Naive B cell (primary cell): ENCODE measurements around the gene AK8. TPM values are rescaled to one million over a fixed set of nuclear protein-coding genes. Genes with fewer than 3 reads are reported as not detected.

ENCODE experiments used
- ATAC-seq, 2 donors: fragments of 150-1000 bp; cut with Tn5 transposase; 2 replicates each; pipeline ENCODE4 v1.10.0; 2021; ENCODE audit warnings: low read depth in 2 of 2, mild to moderate bottlenecking in 2 of 2, moderate library complexity in 2 of 2
- DNase-seq: peaks from one replicate; pipeline ENCODE4 v3.0.0; 2022
- H3K27ac Mint-ChIP-seq, 6 donors: one replicate each; pipeline ENCODE4 v1.8.0; 2020 to 2022; ENCODE audit warnings: mild to moderate bottlenecking in 6 of 6, mixed read lengths in 6 of 6, moderate library complexity in 5 of 6, inconsistent platforms in 2 of 6
- H3K27me3 Mint-ChIP-seq, 3 donors: one replicate each; pipeline ENCODE4 v1.8.0; 2021 to 2022; ENCODE audit warnings: mixed read lengths in 3 of 3, mild to moderate bottlenecking in 1 of 3
- H3K36me3 Mint-ChIP-seq, 2 donors: one replicate each; pipeline ENCODE4 v1.8.0; 2020 to 2022; ENCODE audit warnings: mixed read lengths in 2 of 2, inconsistent platforms in 1 of 2, mild to moderate bottlenecking in 1 of 2
- H3K4me1 Mint-ChIP-seq, 3 donors: one replicate each; pipeline ENCODE4 v1.8.0; 2020 to 2022; ENCODE audit warnings: mixed read lengths in 3 of 3, inconsistent platforms in 1 of 3, mild to moderate bottlenecking in 1 of 3, moderate library complexity in 1 of 3
- H3K4me3 Mint-ChIP-seq, 8 donors: one replicate each; pipeline ENCODE4 v1.8.0; 2020 to 2022; ENCODE audit warnings: mild to moderate bottlenecking in 8 of 8, mixed read lengths in 8 of 8, moderate library complexity in 8 of 8, inconsistent platforms in 2 of 8
- H3K9me3 Mint-ChIP-seq, 7 donors: one replicate each; pipeline ENCODE4 v1.8.0; 2020 to 2022; ENCODE audit warnings: mixed read lengths in 7 of 7, mild to moderate bottlenecking in 5 of 7, inconsistent platforms in 2 of 7, moderate library complexity in 1 of 7
- polyA plus RNA-seq, 6 donors: library from polyadenylated mRNA; unstranded; fragments of 300-500 nt; fragmentation: Illumina TruSeq; gene quantifications; one replicate each; pipeline ENCODE4 v1.2.3, GENCODE V29; 2021; ENCODE audit warnings: low read depth in 6 of 6

The AK8 gene
- polyA plus RNA-seq, 6 donors from 2014 or later: 0.70 to 4.7 (median 1.5) TPM

GRCh38 chr9:132754236-132754635 is 123.8 kb downstream of the AK8 start:
- no peak for ATAC-seq
- Mint-ChIP-seq H3K4me3 (no peak overlapping the region), H3K4me1 (no peaks in the 10 kb centered on the region)

GRCh38 chr9:132753593-132753880 is 124.5 kb downstream of the AK8 start:
- no peaks in the 10 kb centered on the region for H3K4me1 Mint-ChIP-seq
- no peak overlapping the region for H3K27ac Mint-ChIP-seq
- no peaks in the 10 kb centered on the region for H3K36me3 Mint-ChIP-seq
- ATAC-seq: no peak
- no peak for DNase-seq
- H3K27me3 Mint-ChIP-seq: peaks cover 10 to 30% (median 24%) of the 10 kb centered on the region in 3 donors
- H3K4me3 Mint-ChIP-seq: no peak overlapping the region
- no peaks in the 10 kb centered on the region for H3K9me3 Mint-ChIP-seq

More at GRCh38 chr9:132754236-132754635, 123.8 kb downstream of the AK8 start:
- DNase-seq: no peak
- no peaks in the 10 kb centered on the region for H3K36me3 Mint-ChIP-seq
- no peaks in the 10 kb centered on the region for H3K9me3 Mint-ChIP-seq
- H3K27ac Mint-ChIP-seq: no peak overlapping the region
- H3K27me3 Mint-ChIP-seq: peaks cover 10 to 25% (median 19%) of the 10 kb centered on the region in 3 donors

GRCh38 chr9:132752877-132753592 is 125.0 kb downstream of the AK8 start:
- no peaks in the 10 kb centered on the region for H3K4me1 Mint-ChIP-seq
- peak overlapping the region in 1 of 8 donors; percentile 30 for H3K4me3 Mint-ChIP-seq
- no peaks in the 10 kb centered on the region for H3K36me3 Mint-ChIP-seq
- no peaks in the 10 kb centered on the region for H3K9me3 Mint-ChIP-seq
- no peak overlapping the region for H3K27ac Mint-ChIP-seq
- no peak for DNase-seq
- peaks cover 14 to 33% (median 24%) of the 10 kb centered on the region in 3 donors for H3K27me3 Mint-ChIP-seq
- ATAC-seq: no peak

GRCh38 chr9:132750668-132751067 is 127.4 kb downstream of the AK8 start:
- Mint-ChIP-seq H3K27ac (peak overlapping the region in 1 of 6 donors; percentile 59), H3K27me3 (peaks cover 20 to 43% (median 33%) of the 10 kb centered on the region in 3 donors), H3K9me3 (no peaks in the 10 kb centered on the region), H3K4me3 (no peak overlapping the region), H3K4me1 (no peaks in the 10 kb centered on the region), H3K36me3 (no peaks in the 10 kb centered on the region)
- no peak for DNase-seq
- ATAC-seq: no peak

- no peaks in the 10 kb centered on the region for H3K36me3 Mint-ChIP-seq
- peaks cover 0 to 7% (median 5%) of the 10 kb centered on the region in 3 donors for H3K4me1 Mint-ChIP-seq
- no peaks in the 10 kb centered on the region for H3K9me3 Mint-ChIP-seq
- DNase-seq: no peak
- ATAC-seq: no peak
- H3K4me3 Mint-ChIP-seq: no peak overlapping the region
- H3K27ac Mint-ChIP-seq: no peak overlapping the region
- peaks cover 27 to 52% (median 45%) of the 10 kb centered on the region in 3 donors for H3K27me3 Mint-ChIP-seq
Observed at GRCh38 chr9:132749306-132749705, 128.8 kb downstream of the AK8 start.

GRCh38 chr9:132748450-132748849 is 129.6 kb downstream of the AK8 start:
- H3K9me3 Mint-ChIP-seq: no peaks in the 10 kb centered on the region
- no peak for DNase-seq
- H3K27ac Mint-ChIP-seq: peak overlapping the region in 1 of 6 donors; percentile 68

GRCh38 chr9:132745756-132746709 is 132.1 kb downstream of the AK8 start:
- DNase-seq (no peak), ATAC-seq (no peak)
- no peak overlapping the region for H3K4me3 Mint-ChIP-seq
- H3K27me3 Mint-ChIP-seq: peaks cover 42 to 73% (median 69%) of the 10 kb centered on the region in 3 donors
- H3K27ac Mint-ChIP-seq: no peak overlapping the region
- no peaks in the 10 kb centered on the region for H3K9me3 Mint-ChIP-seq
- peaks cover 0 to 12% (median 7%) of the 10 kb centered on the region in 3 donors for H3K4me1 Mint-ChIP-seq
- no peaks in the 10 kb centered on the region for H3K36me3 Mint-ChIP-seq

More at GRCh38 chr9:132748450-132748849, 129.6 kb downstream of the AK8 start:
- no peak for ATAC-seq
- Mint-ChIP-seq H3K4me1 (peaks cover 0 to 12% (median 7%) of the 10 kb centered on the region in 3 donors), H3K36me3 (no peaks in the 10 kb centered on the region), H3K4me3 (no peak overlapping the region), H3K27me3 (peaks cover 30 to 60% (median 54%) of the 10 kb centered on the region in 3 donors)

GRCh38 chr9:132744881-132745755 is 133.0 kb downstream of the AK8 start:
- peak overlapping the region in 3 of 8 donors; percentile 9 to 49 (median 44) for H3K4me3 Mint-ChIP-seq
- H3K4me1 Mint-ChIP-seq: peaks cover 0 to 12% (median 7%) of the 10 kb centered on the region in 3 donors
- DNase-seq: no peak
- no peak for ATAC-seq
- no peaks in the 10 kb centered on the region for H3K9me3 Mint-ChIP-seq
- H3K27ac Mint-ChIP-seq: no peak overlapping the region
- H3K27me3 Mint-ChIP-seq: peaks cover 42 to 68% (median 67%) of the 10 kb centered on the region in 3 donors
- no peaks in the 10 kb centered on the region for H3K36me3 Mint-ChIP-seq

- DNase-seq (no peak), ATAC-seq (no peak)
- Mint-ChIP-seq H3K36me3 (no peaks in the 10 kb centered on the region), H3K4me3 (no peak overlapping the region), H3K27me3 (peaks cover 42 to 59% (median 55%) of the 10 kb centered on the region in 3 donors), H3K27ac (no peak overlapping the region), H3K9me3 (no peaks in the 10 kb centered on the region), H3K4me1 (peaks cover 0 to 12% (median 7%) of the 10 kb centered on the region in 3 donors)
Observed at GRCh38 chr9:132743931-132744479, 134.1 kb downstream of the AK8 start.

GRCh38 chr9:132742821-132743311 is 135.2 kb downstream of the AK8 start:
- no peaks in the 10 kb centered on the region for H3K9me3 Mint-ChIP-seq
- peaks cover 0 to 12% (median 7%) of the 10 kb centered on the region in 3 donors for H3K4me1 Mint-ChIP-seq
- H3K27me3 Mint-ChIP-seq: peaks cover 36 to 53% (median 53%) of the 10 kb centered on the region in 3 donors
- DNase-seq (no peak), ATAC-seq (no peak)
- H3K4me3 Mint-ChIP-seq: no peak overlapping the region
- H3K36me3 Mint-ChIP-seq: no peaks in the 10 kb centered on the region
- H3K27ac Mint-ChIP-seq: no peak overlapping the region

- Mint-ChIP-seq H3K4me1 (peaks cover 0 to 12% (median 7%) of the 10 kb centered on the region in 3 donors), H3K4me3 (no peak overlapping the region), H3K27ac (no peak overlapping the region), H3K9me3 (no peaks in the 10 kb centered on the region), H3K36me3 (no peaks in the 10 kb centered on the region), H3K27me3 (peaks cover 29 to 44% (median 44%) of the 10 kb centered on the region in 3 donors)
- DNase-seq (no peak), ATAC-seq (no peak)
Observed at GRCh38 chr9:132740526-132741309, 137.4 kb downstream of the AK8 start.

GRCh38 chr9:132739710-132740310 is 138.3 kb downstream of the AK8 start:
- no peak for ATAC-seq
- H3K9me3 Mint-ChIP-seq: no peaks in the 10 kb centered on the region
- H3K27me3 Mint-ChIP-seq: peaks cover 29 to 41% (median 35%) of the 10 kb centered on the region in 3 donors
- no peaks in the 10 kb centered on the region for H3K36me3 Mint-ChIP-seq
- DNase-seq: no peak
- no peak overlapping the region for H3K4me3 Mint-ChIP-seq
- peaks cover 0 to 7% (median 2%) of the 10 kb centered on the region in 3 donors for H3K4me1 Mint-ChIP-seq
- no peak overlapping the region for H3K27ac Mint-ChIP-seq
